ENCODE results near the gene ST6GALNAC3.

Gene ST6GALNAC3

GRCh38 chr1:76254104-76255030, 179.8 kb downstream of the ST6GALNAC3 start (continued):
- no peak for TF ChIP-seq ZNF830 (tag by site-specific recombination; IDR thresholded peaks at IDR 0.05; ENCODE audit: low read depth)
- TF ChIP-seq ZSCAN30 (tag by site-specific recombination; IDR thresholded peaks at IDR 0.05): no peak
- TF ChIP-seq ZNF133 (tag by site-specific recombination; IDR thresholded peaks at IDR 0.05): no peak
- TF ChIP-seq ZSCAN5A (tag by site-specific recombination; IDR thresholded peaks at IDR 0.05): no peak
- no peak for TF ChIP-seq ZNF76 (tag by site-specific recombination; IDR thresholded peaks at IDR 0.05; ENCODE audit: borderline replicate concordance, low read depth)

GRCh38 chr1:76256289-76257223, 182.0 kb downstream of the ST6GALNAC3 start:
- no peaks in the 10 kb centered on the region for H3K9me3 ChIP-seq (ENCODE audit: control insufficient read depth, insufficient read depth, low read depth, low read length)
- H3K4me3 ChIP-seq (ENCODE audit: low read depth, low read length): no peak overlapping the region
- TF ChIP-seq KLF10 (tag by site-specific recombination; IDR thresholded peaks at IDR 0.05): 0 out of 2 replicates have a peak, but pooled peaks have one; percentile 9
- no peak for TF ChIP-seq ZNF280D (tag by site-specific recombination; IDR thresholded peaks at IDR 0.05)
- TF ChIP-seq ZIC2 (tag by site-specific recombination; IDR thresholded peaks at IDR 0.05): peak; percentile 67
- no peak for TF ChIP-seq ZBTB7A (tag by site-specific recombination; IDR thresholded peaks at IDR 0.05; ENCODE audit: low read depth)
- TF ChIP-seq FEZF1 (tag by site-specific recombination; IDR thresholded peaks at IDR 0.05): peak; percentile 50; the same call in 1 of the 2 replicates
- no peak for TF ChIP-seq INSM2 (tag by site-specific recombination; IDR thresholded peaks at IDR 0.05)
- peak; percentile 74 for TF ChIP-seq OSR2 (tag by site-specific recombination; IDR thresholded peaks at IDR 0.05)
- peak; percentile 88 for TF ChIP-seq PRDM6 (tag by site-specific recombination; IDR thresholded peaks at IDR 0.05)
- no peaks in the 10 kb centered on the region; the same call in none of the 2 replicates for H3K4me1 ChIP-seq (ENCODE audit: control insufficient read depth, insufficient read depth, low read length)
- no peaks in the 10 kb centered on the region for H3K36me3 ChIP-seq (ENCODE audit: control insufficient read depth in 2 of 2, insufficient read depth in 1 of 2, low read length in 2 of 2)
- POLR2A ChIA-PET: no interaction called here
- H3K27ac ChIP-seq (ENCODE audit: extremely low read depth, low read depth, low read length): no peak overlapping the region
- CTCF ChIA-PET: interaction anchor here (0.6 kb wide), 1 partner anchor 375 kb away, joined by 6 read pairs; no protein-coding TSS in a partner anchor

Measured in HEK293 (cell line).